HepG2 (cell line): Measurements from ENCODE around the gene RPL26. TPM values are rescaled to one million over a fixed set of nuclear protein-coding genes. Genes with fewer than 3 reads are reported as not detected.
A peak's percentile ranks its signal among the peaks of the same experiment; 100 is the strongest.

ENCODE experiments used
- ATF7-NPFF ChIP-seq: sonication (generic); formaldehyde crosslinking; IDR thresholded peaks from 2 replicates; pipeline ENCODE4 v1.8.1; 2023; ENCODE audit warnings: mild to moderate bottlenecking, low read depth, missing genetic modification reagents, moderate library complexity
- CENPX ChIP-seq: sonication (generic); formaldehyde crosslinking; IDR thresholded peaks from 2 replicates; pipeline ENCODE4 v1.9.0; 2021; ENCODE audit warnings: mild to moderate bottlenecking, missing genetic modification reagents, moderate library complexity
- FOXK2 ChIP-seq: fragments of 450-650 bp; IDR thresholded peaks from 2 replicates; pipeline ENCODE4 v1.6.1; 2016
- HOMEZ ChIP-seq: IDR thresholded peaks from 2 replicates; pipeline ENCODE4 v1.6.1; 2016; ENCODE audit warnings: low read depth
- IRF2 ChIP-seq: IDR thresholded peaks from 2 replicates; pipeline ENCODE4 v1.6.1; 2018; ENCODE audit warnings: missing genetic modification reagents, missing compliant biosample characterization
- KLF11 ChIP-seq: IDR thresholded peaks from 2 replicates; pipeline ENCODE4 v1.6.1; 2016; ENCODE audit warnings: missing compliant biosample characterization
- MIER2 ChIP-seq: IDR thresholded peaks from 2 replicates; pipeline ENCODE4 v1.6.1; 2016; ENCODE audit warnings: missing biosample characterization, missing genetic modification reagents
- MXD3 ChIP-seq: IDR thresholded peaks from 2 replicates; pipeline ENCODE4 v1.6.1; 2016; ENCODE audit warnings: mild to moderate bottlenecking, missing biosample characterization, missing genetic modification reagents
- NFE2 ChIP-seq: sonication (generic); formaldehyde crosslinking; IDR thresholded peaks from 2 replicates; pipeline ENCODE4 v1.4.0; 2020; ENCODE audit warnings: missing genetic modification reagents
- TBL1XR1 ChIP-seq: fragments of 150-350 bp; IDR thresholded peaks from 2 replicates; pipeline ENCODE4 v1.6.1; 2014; ENCODE audit warnings: borderline replicate concordance, low read length; ENCODE audit not compliant: partially characterized antibody
- TCF12 ChIP-seq, 2 experiments: fragments of 450-650 bp in 1 of 2; sonication (generic) in 1 of 2; formaldehyde crosslinking in 1 of 2; IDR thresholded peaks; 2 replicates each; pipeline versions ENCODE4 v1.6.1 to v1.8.0; 2017 to 2022; ENCODE audit warnings: antibody characterized with exemption in 1 of 2, mild to moderate bottlenecking in 1 of 2, missing genetic modification reagents in 1 of 2, moderate library complexity in 1 of 2
- ZNF10 ChIP-seq: sonication (generic); formaldehyde crosslinking; IDR thresholded peaks from 2 replicates; pipeline ENCODE4 v1.4.0; 2020; ENCODE audit warnings: mild to moderate bottlenecking, low read depth, missing genetic modification reagents, borderline replicate concordance
- ZNF3 ChIP-seq: IDR thresholded peaks from 2 replicates; pipeline ENCODE4 v1.7.0; 2017; ENCODE audit warnings: inconsistent platforms
- ZNF30 ChIP-seq: sonication (generic); formaldehyde crosslinking; IDR thresholded peaks from 2 replicates; pipeline ENCODE4 v1.5.0; 2020; ENCODE audit warnings: mild to moderate bottlenecking, missing genetic modification reagents
- ZNF574 ChIP-seq: sonication (generic); formaldehyde crosslinking; IDR thresholded peaks from 2 replicates; pipeline ENCODE4 v1.4.0; 2020; ENCODE audit warnings: missing genetic modification reagents
- ZNF605 ChIP-seq: sonication (generic); formaldehyde crosslinking; IDR thresholded peaks from 2 replicates; pipeline ENCODE4 v1.8.0; 2022; ENCODE audit warnings: mild to moderate bottlenecking, missing genetic modification reagents
- polyA plus RNA-seq, 8 experiments: library from polyadenylated mRNA; depleted of rRNA in 3 of 8; stranded (reverse) in 7 of 8; unstranded in 1 of 8; fragments of >200 nt; fragmentation: Illumina TruSeq in 4 of 8; extraction: Trizol in 4 of 8; gene quantifications; 2 replicates each; pipeline versions ENCODE4 v1.2.1 to v1.2.3, GENCODE V29; 2011 to 2016; ENCODE audit warnings: low read depth in 4 of 8, missing spikeins in 1 of 8, mixed read lengths in 1 of 8; ENCODE audit not compliant: insufficient read depth in 1 of 8
- total RNA-seq, 5 experiments: library from RNA; depleted of rRNA; stranded (reverse); fragments of >200 nt; fragmentation: Illumina TruSeq; extraction: Trizol; gene quantifications; 2 replicates each; pipeline ENCODE4 v1.2.3, GENCODE V29; 2016; ENCODE audit warnings: low read depth in 1 of 5

The RPL26 gene
- total and polyA plus RNA-seq, 2 of the 13 experiments (the other 11 are each of a cell fraction or from before 2014, with no cell fraction given): 2,817 to 3,529 TPM

GRCh38 chr17:8409966-8410882 lies 27.2 kb upstream of the RPL26 start (continued):
- TF ChIP-seq ZNF30 (CRISPR knock-in tag) (no peak), NFE2 (CRISPR knock-in tag) (no peak), HOMEZ (CRISPR knock-in tag) (peak; percentile 67; the same call in 1 of the 2 replicates), ZNF10 (no peak), TBL1XR1 (no peak), CENPX (CRISPR knock-in tag) (no peak), IRF2 (0 out of 2 replicates have a peak, but pooled peaks have one; percentile 38), ZNF3 (CRISPR knock-in tag) (no peak), TCF12 (IDR thresholded peaks at IDR 0.05) (no peak), TCF12 (CRISPR knock-in tag; IDR thresholded peaks at IDR 0.05) (no peak), ATF7-NPFF (CRISPR knock-in tag) (no peak), MIER2 (CRISPR knock-in tag) (no peak), ZNF574 (0 out of 2 replicates have a peak, but pooled peaks have one; percentile 28), KLF11 (CRISPR knock-in tag) (no peak), ZNF605 (CRISPR knock-in tag) (peak; percentile 42; the same call in 1 of the 2 replicates), MXD3 (CRISPR knock-in tag) (no peak), FOXK2 (no peak)
